Type B pancreatic cell (in vitro differentiated cells): ENCODE measurements around the gene DCAF6. TPM values are rescaled to one million over a fixed set of nuclear protein-coding genes. Genes with fewer than 3 reads are reported as not detected.
"Not testable (repeated sequence)": the region's sequence is repeated elsewhere in the genome, so short reads cannot be mapped to it uniquely, and the experiment has no call there.

ENCODE experiments used
- DNase-seq: peaks from one replicate; pipeline ENCODE4 v3.0.0; 2021; ENCODE audit warnings: mixed read lengths; ENCODE audit not compliant: unreplicated experiment; ENCODE audit errors: extremely low spot score
- H3K27ac Mint-ChIP-seq: 2 replicates; pipeline ENCODE4 v1.8.0; 2021; ENCODE audit warnings: mild to moderate bottlenecking, mixed read lengths
- H3K27me3 Mint-ChIP-seq: 2 replicates; pipeline ENCODE4 v1.8.0; 2021; ENCODE audit warnings: mixed read lengths
- H3K36me3 Mint-ChIP-seq: 2 replicates; pipeline ENCODE4 v1.8.0; 2021; ENCODE audit warnings: mixed read lengths
- H3K4me1 Mint-ChIP-seq: one replicate; pipeline ENCODE4 v1.8.0; 2021; ENCODE audit warnings: mixed read lengths; ENCODE audit not compliant: unreplicated experiment
- H3K4me3 Mint-ChIP-seq: 2 replicates; pipeline ENCODE4 v1.8.0; 2021; ENCODE audit warnings: mild to moderate bottlenecking, mixed read lengths
- H3K9me3 Mint-ChIP-seq: 2 replicates; pipeline ENCODE4 v1.8.0; 2021; ENCODE audit warnings: mixed read lengths
- CTCF ChIP-seq: fragments of 200-600 bp; sonication (generic); conservative IDR thresholded peaks from 2 replicates; pipeline ENCODE4 v1.5.0; 2021; ENCODE audit warnings: antibody characterized with exemption, mild to moderate bottlenecking
- long read RNA-seq: library from polyadenylated mRNA; unstranded; transcript quantifications from one replicate; pipeline ENCODE4 v2.0.0, GENCODE V29; 2020
- total RNA-seq: library from RNA; stranded (reverse); gene quantifications from 2 replicates; pipeline ENCODE4 v1.2.1, GENCODE V29; 2021; ENCODE audit warnings: low replicate concordance

The DCAF6 gene, protein sequence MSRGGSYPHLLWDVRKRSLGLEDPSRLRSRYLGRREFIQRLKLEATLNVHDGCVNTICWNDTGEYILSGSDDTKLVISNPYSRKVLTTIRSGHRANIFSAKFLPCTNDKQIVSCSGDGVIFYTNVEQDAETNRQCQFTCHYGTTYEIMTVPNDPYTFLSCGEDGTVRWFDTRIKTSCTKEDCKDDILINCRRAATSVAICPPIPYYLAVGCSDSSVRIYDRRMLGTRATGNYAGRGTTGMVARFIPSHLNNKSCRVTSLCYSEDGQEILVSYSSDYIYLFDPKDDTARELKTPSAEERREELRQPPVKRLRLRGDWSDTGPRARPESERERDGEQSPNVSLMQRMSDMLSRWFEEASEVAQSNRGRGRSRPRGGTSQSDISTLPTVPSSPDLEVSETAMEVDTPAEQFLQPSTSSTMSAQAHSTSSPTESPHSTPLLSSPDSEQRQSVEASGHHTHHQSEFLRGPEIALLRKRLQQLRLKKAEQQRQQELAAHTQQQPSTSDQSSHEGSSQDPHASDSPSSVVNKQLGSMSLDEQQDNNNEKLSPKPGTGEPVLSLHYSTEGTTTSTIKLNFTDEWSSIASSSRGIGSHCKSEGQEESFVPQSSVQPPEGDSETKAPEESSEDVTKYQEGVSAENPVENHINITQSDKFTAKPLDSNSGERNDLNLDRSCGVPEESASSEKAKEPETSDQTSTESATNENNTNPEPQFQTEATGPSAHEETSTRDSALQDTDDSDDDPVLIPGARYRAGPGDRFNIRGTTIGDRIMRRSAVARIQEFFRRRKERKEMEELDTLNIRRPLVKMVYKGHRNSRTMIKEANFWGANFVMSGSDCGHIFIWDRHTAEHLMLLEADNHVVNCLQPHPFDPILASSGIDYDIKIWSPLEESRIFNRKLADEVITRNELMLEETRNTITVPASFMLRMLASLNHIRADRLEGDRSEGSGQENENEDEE
- total RNA-seq, result 27.2 and 38.3 TPM in 2 replicates
- long read RNA-seq, partial matches to known transcripts, result 22 of 38 reads
- long read RNA-seq, other reads (novel, unspliced or antisense), result 10 of 38 reads

DNA sequence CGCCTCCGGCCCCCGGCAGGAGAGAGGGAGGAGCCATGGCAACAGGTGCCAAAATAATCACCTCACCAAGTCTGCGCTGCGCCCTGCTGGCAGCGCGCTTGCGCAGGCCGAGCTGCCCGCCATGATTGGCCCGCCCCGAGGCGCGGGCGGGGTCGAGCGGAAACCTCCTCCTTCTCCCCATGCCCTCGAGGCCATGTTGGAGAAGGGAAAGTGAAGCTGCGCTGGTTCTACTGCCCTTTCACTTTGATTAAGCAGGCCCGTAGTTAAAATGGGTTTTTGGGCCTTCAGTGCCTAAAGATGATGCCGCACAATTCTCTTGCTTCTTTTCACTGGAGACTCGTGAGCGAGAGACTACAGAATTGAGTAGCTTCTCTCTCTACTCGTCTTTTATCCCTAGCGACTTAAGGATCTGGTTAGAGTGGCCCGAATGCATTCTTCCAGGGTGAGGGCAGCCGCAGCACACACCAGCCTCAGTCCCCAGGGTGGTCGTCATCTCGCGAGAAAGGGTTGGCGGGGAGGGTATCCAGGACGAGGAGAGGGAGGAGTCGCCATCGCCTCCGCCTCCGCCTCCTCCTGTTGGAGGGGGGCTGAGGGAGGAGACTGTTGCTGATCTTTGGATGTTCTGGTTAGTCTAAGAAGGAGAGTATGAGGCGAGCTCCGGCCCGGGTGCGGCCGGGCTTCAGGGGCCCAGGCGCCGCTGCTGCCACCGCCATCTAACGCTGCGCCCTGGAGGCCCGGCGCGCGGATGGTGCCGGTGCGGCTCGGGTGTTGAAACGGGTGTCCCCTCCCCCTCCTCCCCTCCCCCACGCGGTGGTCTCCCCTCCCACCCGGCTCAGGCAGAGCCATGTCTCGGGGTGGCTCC is at the start of gene DCAF6:
DCAF6 (plus strand) TSS at position 616 of the 862 bp plus-strand sequence; CDS start at position 845, 229 bp downstream.
- Mint-ChIP-seq H3K27ac (peak within 1 kb of the TSS; percentile 99), H3K9me3 (no peaks in the 10 kb centered on the region)
- no peak for TF ChIP-seq CTCF

GRCh38 chr1:167887187-167887586 is 49.3 kb upstream of the DCAF6 start:
- not testable (repeated sequence) for H3K4me1 Mint-ChIP-seq, H3K4me3 Mint-ChIP-seq, H3K9me3 Mint-ChIP-seq, H3K27me3 Mint-ChIP-seq, H3K27ac Mint-ChIP-seq, H3K36me3 Mint-ChIP-seq, DNase-seq

More for the DNA sequence above, at the start of gene DCAF6:
- Mint-ChIP-seq H3K4me1 (peaks cover 19% of the 10 kb centered on the region), H3K36me3 (peaks cover 1% of the 10 kb centered on the region), H3K4me3 (peak within 1 kb of the TSS; percentile 95), H3K27me3 (peaks cover 3% of the 10 kb centered on the region)
- peak; percentile 96 for DNase-seq

DNA sequence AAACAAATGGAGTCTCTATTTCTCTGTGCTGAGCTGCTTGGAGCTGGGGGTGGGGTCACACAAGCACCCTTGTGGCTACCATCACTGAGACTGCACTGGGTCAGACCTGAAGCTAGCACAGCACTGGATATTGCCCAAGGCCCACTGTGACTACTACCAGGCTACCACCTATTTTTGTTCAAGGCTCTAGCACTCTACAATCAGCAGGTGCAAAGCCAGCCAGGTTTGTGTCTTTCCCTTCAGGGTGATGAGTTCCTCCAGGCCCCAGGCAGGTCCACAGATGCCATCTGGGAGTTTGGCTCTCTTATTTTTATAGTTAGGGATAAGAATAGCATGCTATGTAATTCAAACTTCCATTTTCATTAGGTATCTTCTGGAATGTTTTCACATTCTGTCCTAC is 46.1 kb upstream of the DCAF6 start:
- Mint-ChIP-seq H3K9me3 (no peaks in the 10 kb centered on the region), H3K27me3 (no peaks in the 10 kb centered on the region), H3K4me1 (no peaks in the 10 kb centered on the region), H3K27ac (no peak overlapping the region), H3K4me3 (no peak overlapping the region), H3K36me3 (no peaks in the 10 kb centered on the region)
- no peak for TF ChIP-seq CTCF
- no peak for DNase-seq

DNA sequence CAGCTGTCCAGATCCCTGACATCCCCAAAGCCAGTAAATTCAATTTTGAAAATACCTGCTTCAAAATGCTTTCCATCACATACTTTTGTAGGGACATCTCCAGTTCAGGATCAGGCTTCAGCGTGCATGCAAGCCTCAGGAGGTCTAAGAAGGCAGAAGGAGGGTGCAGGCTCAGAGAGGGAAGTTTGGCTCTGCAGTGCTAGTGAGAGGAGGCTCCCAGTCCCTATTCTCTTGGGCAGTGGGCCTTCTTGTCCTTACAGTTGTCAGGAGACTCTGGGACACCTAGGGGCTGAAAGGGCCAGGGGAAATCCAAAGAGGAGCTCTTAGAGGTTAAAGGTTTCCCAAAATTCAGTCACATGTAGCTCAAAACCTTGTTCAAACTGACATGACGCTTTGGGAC is 42.7 kb upstream of the DCAF6 start:
- Mint-ChIP-seq H3K9me3 (no peaks in the 10 kb centered on the region), H3K27me3 (no peaks in the 10 kb centered on the region), H3K27ac (no peak overlapping the region), H3K4me1 (no peaks in the 10 kb centered on the region), H3K4me3 (no peak overlapping the region), H3K36me3 (no peaks in the 10 kb centered on the region)
- no peak for TF ChIP-seq CTCF
- DNase-seq, result no peak

DNA sequence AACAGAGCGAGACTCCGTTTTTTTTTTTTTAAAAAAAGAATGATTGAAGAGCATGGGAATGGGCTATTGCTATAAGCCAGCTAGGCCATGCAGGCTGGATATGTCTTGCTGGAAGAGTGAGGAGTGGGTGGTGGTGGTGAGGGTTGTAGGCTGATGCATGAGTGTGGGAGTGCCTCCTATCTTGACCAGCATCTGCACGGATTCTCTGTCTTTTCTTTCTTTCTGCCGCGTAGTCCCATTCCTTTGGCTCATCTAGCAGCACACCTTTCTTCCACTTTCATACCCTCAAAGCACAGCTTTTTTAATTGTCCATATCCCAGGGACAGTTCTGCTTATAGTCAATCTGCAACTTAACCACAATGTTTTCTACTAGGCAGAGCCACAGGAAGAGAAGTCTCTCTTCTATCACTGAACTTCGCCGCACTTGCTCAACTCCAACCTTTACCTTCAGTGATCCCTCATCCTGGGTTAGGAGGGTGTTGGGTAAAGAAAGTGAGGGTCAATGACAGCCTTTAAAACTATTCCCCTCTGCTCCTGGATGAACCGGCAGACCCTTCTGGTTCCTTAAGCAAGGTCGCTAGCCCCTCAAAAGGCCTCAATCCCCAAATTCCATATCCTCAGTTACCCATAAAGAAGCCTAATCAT is 37.8 kb upstream of the DCAF6 start:
- Mint-ChIP-seq H3K27ac (no peak overlapping the region), H3K4me3 (no peak overlapping the region), H3K4me1 (no peaks in the 10 kb centered on the region), H3K9me3 (no peaks in the 10 kb centered on the region), H3K36me3 (no peaks in the 10 kb centered on the region), H3K27me3 (no peaks in the 10 kb centered on the region)
- TF ChIP-seq CTCF, result no peak
- DNase-seq, result no peak
